Measurements from ENCODE around the gene EPS8.
A peak's percentile ranks its signal among the peaks of the same experiment; 100 is the strongest.

Gene EPS8

DNA sequence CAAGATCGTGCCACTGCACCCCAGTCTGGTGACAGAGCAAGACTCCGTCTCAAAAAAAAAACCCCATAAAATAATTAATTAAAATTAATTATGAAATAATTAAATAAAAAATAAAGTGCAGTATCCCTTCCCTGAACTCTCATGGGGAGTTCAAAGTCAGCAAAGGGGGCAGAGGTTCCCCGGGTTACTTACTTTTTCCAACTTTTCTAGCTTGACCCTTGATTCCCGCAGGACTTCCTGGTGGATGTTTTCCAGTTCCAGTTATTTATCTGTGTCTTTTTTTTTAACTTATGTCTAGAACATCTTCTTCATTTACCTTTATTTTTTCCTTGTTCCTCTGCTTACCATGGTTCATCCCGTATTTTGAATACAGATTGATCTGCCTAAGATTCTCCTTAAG lies 197.4 kb downstream of the EPS8 start:
- DNase-seq (no peak), ATAC-seq (replicated peaks) (no peak)
- Mint-ChIP-seq H3K4me3 (no peak overlapping the region), H3K9me3 (no peaks in the 10 kb centered on the region), H3K36me3 (ENCODE audit: insufficient read depth) (no peaks in the 10 kb centered on the region), H3K27ac (no peak overlapping the region), H3K27me3 (peaks cover 19 to 52% of the 10 kb centered on the region in 2 donors), H3K4me1 (ENCODE audit: low read depth in 2 of 2) (peaks cover 7 to 8% of the 10 kb centered on the region in 2 donors)

- Mint-ChIP-seq H3K27me3 (peaks cover 25 to 55% of the 10 kb centered on the region in 2 donors), H3K9me3 (no peaks in the 10 kb centered on the region), H3K36me3 (ENCODE audit: insufficient read depth) (no peaks in the 10 kb centered on the region), H3K4me3 (peak overlapping the region; percentile 64 to 74), H3K27ac (peak overlapping the region; percentile 16 to 75), H3K4me1 (ENCODE audit: low read depth in 2 of 2) (peaks cover 7 to 8% of the 10 kb centered on the region in 2 donors)
- ATAC-seq (replicated peaks) (peak; percentile 96), DNase-seq (peak; percentile 21 to 38 (median 35))
Observed at GRCh38 chr12:15590180-15590826, 198.9 kb downstream of the EPS8 start.

GRCh38 chr12:15589328-15590032 lies 199.7 kb downstream of the EPS8 start:
- H3K4me3 Mint-ChIP-seq: no peak overlapping the region

DNA sequence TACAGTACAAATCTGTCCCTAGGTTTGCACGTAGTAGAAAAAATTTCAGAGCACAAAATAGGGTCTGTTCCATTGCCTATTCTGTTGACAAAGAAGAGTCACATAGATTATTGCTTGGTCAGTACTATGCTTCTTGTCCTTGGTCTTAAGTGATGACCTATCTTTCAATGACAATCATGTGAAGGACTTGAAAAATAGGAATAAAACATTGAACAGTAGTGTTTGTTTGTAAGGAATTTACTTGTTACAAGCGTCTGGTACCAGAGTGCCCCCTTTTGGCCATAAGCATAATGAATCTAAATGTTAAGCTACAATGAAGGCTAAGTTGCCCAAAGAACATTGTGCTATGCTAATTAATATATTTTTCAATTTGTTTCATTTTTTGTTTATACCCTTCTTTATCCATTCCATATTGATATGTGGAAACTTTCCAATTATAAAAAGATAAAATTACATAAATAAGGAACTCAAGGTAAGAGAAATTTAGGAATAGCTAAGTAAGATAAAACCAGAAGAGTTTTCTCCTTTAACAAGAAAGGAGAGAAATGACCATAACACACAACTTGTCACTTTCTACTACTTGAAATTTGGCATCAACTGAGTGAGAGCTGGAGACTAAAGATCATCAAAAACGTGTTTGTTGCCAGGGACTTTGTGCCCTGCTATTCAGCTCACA lies 204.7 kb downstream of the EPS8 start:
- ATAC-seq (replicated peaks) (no peak), DNase-seq (no peak)
- no peak overlapping the region for H3K27ac Mint-ChIP-seq

More at GRCh38 chr12:15589328-15590032, 199.7 kb downstream of the EPS8 start:
- ATAC-seq (replicated peaks) (no peak), DNase-seq (no peak)
- peaks cover 7 to 8% of the 10 kb centered on the region in 2 donors for H3K4me1 Mint-ChIP-seq (ENCODE audit: low read depth in 2 of 2)
- H3K27ac Mint-ChIP-seq: no peak overlapping the region
- H3K36me3 Mint-ChIP-seq (ENCODE audit: insufficient read depth): no peaks in the 10 kb centered on the region
- no peaks in the 10 kb centered on the region for H3K9me3 Mint-ChIP-seq
- peaks cover 25 to 55% of the 10 kb centered on the region in 2 donors for H3K27me3 Mint-ChIP-seq

GRCh38 chr12:15583804-15584203 lies 205.4 kb downstream of the EPS8 start:
- no peak for DNase-seq

More for the DNA sequence above, 204.7 kb downstream of the EPS8 start:
- Mint-ChIP-seq H3K27me3 (peaks cover 24 to 51% of the 10 kb centered on the region in 2 donors), H3K9me3 (no peaks in the 10 kb centered on the region), H3K4me3 (no peak overlapping the region), H3K4me1 (ENCODE audit: low read depth in 2 of 2) (no peaks in the 10 kb centered on the region), H3K36me3 (ENCODE audit: insufficient read depth) (no peaks in the 10 kb centered on the region)

DNA sequence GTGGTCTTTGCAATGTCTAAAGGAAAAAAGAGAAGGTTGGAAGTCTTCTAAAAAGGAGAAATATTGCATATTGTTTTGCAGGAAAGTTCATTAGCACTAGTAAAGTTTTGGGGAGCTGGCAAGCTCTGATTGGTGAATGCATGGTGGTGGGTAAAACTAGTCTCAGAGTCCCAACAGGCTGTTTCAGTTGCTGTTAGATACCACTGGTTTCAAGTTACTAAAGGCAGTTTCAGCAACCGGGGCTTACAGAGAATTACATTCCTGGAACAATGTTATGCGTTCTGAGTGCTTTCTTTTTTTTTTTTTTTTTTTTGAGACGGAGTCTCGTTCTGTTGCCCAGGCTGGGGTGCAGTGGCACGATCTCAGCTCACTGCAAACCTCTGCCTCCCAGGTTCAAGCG lies 208.2 kb downstream of the EPS8 start:
- Mint-ChIP-seq H3K4me3 (no peak overlapping the region), H3K36me3 (ENCODE audit: insufficient read depth) (no peaks in the 10 kb centered on the region), H3K27ac (no peak overlapping the region), H3K9me3 (no peaks in the 10 kb centered on the region), H3K4me1 (ENCODE audit: low read depth in 2 of 2) (no peaks in the 10 kb centered on the region), H3K27me3 (peaks cover 23 to 48% of the 10 kb centered on the region in 2 donors)
- ATAC-seq (replicated peaks) (no peak), DNase-seq (no peak)

More at GRCh38 chr12:15583804-15584203, 205.4 kb downstream of the EPS8 start:
- Mint-ChIP-seq H3K27ac (no peak overlapping the region), H3K4me1 (ENCODE audit: low read depth in 2 of 2) (no peaks in the 10 kb centered on the region), H3K4me3 (no peak overlapping the region), H3K27me3 (peaks cover 28 to 53% of the 10 kb centered on the region in 2 donors), H3K36me3 (ENCODE audit: insufficient read depth) (no peaks in the 10 kb centered on the region), H3K9me3 (no peaks in the 10 kb centered on the region)
- ATAC-seq (replicated peaks): no peak

- DNase-seq (no peak), ATAC-seq (replicated peaks) (no peak)
- Mint-ChIP-seq H3K9me3 (no peaks in the 10 kb centered on the region), H3K27ac (no peak overlapping the region), H3K27me3 (peaks cover 18 to 42% of the 10 kb centered on the region in 2 donors), H3K36me3 (ENCODE audit: insufficient read depth) (no peaks in the 10 kb centered on the region), H3K4me3 (no peak overlapping the region), H3K4me1 (ENCODE audit: low read depth in 2 of 2) (no peaks in the 10 kb centered on the region)
Observed at GRCh38 chr12:15580431-15580830, 208.8 kb downstream of the EPS8 start.

GRCh38 chr12:15575671-15576541 lies 213.3 kb downstream of the EPS8 start:
- H3K36me3 Mint-ChIP-seq (ENCODE audit: insufficient read depth): peaks cover 3% of the 10 kb centered on the region
- DNase-seq: no peak
- no peak overlapping the region for H3K27ac Mint-ChIP-seq
- ATAC-seq (replicated peaks): no peak
- peaks cover 11 to 23% of the 10 kb centered on the region in 2 donors for H3K27me3 Mint-ChIP-seq
- no peak overlapping the region for H3K4me3 Mint-ChIP-seq
- H3K4me1 Mint-ChIP-seq (ENCODE audit: low read depth in 2 of 2): peaks cover 5 to 6% of the 10 kb centered on the region in 2 donors
- no peaks in the 10 kb centered on the region for H3K9me3 Mint-ChIP-seq

- no peak overlapping the region for H3K27ac Mint-ChIP-seq
- DNase-seq (no peak), ATAC-seq (replicated peaks) (no peak)
- peaks cover 11 to 16% of the 10 kb centered on the region in 2 donors for H3K27me3 Mint-ChIP-seq
- H3K4me1 Mint-ChIP-seq (ENCODE audit: low read depth in 2 of 2): peaks cover 5 to 11% of the 10 kb centered on the region in 2 donors
- no peaks in the 10 kb centered on the region for H3K9me3 Mint-ChIP-seq
- H3K36me3 Mint-ChIP-seq (ENCODE audit: insufficient read depth): peaks cover 3% of the 10 kb centered on the region
- H3K4me3 Mint-ChIP-seq: no peak overlapping the region
Observed at GRCh38 chr12:15574353-15574752, 214.8 kb downstream of the EPS8 start.

Data from effector memory CD8-positive, alpha-beta T cell (primary cell).